Right atrium auricular region (tissue), 2 donors: ENCODE data around the gene VPS33B. TPM values are rescaled to one million over a fixed set of nuclear protein-coding genes. Genes with fewer than 3 reads are reported as not detected.

Source experiments
- DNase-seq: peaks from one replicate; pipeline ENCODE4 v3.0.0-alpha.2; 2019; ENCODE audit warnings: low spot score
- H3K27ac ChIP-seq, 2 donors: fragments of 200-600 bp; sonication (generic); 1 replicate in 1 of 2; 2 replicates in 1 of 2; pipeline ENCODE4 v1.5.1; 2016 to 2019
- H3K27me3 ChIP-seq, 2 donors: fragments of 200-600 bp; sonication (generic); one replicate each; pipeline versions ENCODE4 v1.5.1 to v1.6.0; 2017 to 2019
- H3K36me3 ChIP-seq: fragments of 200-600 bp; sonication (generic); one replicate; pipeline ENCODE4 v1.5.1; 2016
- H3K4me1 ChIP-seq, 2 donors: fragments of 200-600 bp; sonication (generic); one replicate each; pipeline versions ENCODE4 v1.5.1 to v1.6.0; 2017 to 2019
- H3K4me3 ChIP-seq, 2 donors: fragments of 200-600 bp; sonication (generic); 1 replicate in 1 of 2; 2 replicates in 1 of 2; pipeline ENCODE4 v1.5.1; 2017 to 2019; ENCODE audit warnings: mild to moderate bottlenecking in 1 of 2, moderate library complexity in 1 of 2
- H3K9me3 ChIP-seq, 2 donors: fragments of 200-600 bp; sonication (generic); one replicate each; pipeline ENCODE4 v1.5.1; 2019
- total RNA-seq, 2 donors: library from RNA; depleted of rRNA; stranded (reverse); fragments of >200 nt; gene quantifications; one replicate each; pipeline ENCODE4 v1.1.0, GENCODE V29; 2016
- TF ChIP-seq, protein P1 (sequence below), 2 donors: fragments of 200-600 bp; sonication (generic); IDR thresholded peaks; one replicate each; pipeline ENCODE4 v1.5.1; 2019; ENCODE audit warnings: antibody characterized with exemption in 2 of 2

The VPS33B gene
- total RNA-seq, 2 donors from 2014 or later: 5.8 to 6.1 TPM

GRCh38 chr15:90949979-90950675 is 72.3 kb downstream of the VPS33B start:
- no peaks in the 10 kb centered on the region for H3K9me3 ChIP-seq
- no peak overlapping the region for H3K4me3 ChIP-seq
- H3K27ac ChIP-seq: no peak overlapping the region
- TF ChIP-seq, protein P1, sequence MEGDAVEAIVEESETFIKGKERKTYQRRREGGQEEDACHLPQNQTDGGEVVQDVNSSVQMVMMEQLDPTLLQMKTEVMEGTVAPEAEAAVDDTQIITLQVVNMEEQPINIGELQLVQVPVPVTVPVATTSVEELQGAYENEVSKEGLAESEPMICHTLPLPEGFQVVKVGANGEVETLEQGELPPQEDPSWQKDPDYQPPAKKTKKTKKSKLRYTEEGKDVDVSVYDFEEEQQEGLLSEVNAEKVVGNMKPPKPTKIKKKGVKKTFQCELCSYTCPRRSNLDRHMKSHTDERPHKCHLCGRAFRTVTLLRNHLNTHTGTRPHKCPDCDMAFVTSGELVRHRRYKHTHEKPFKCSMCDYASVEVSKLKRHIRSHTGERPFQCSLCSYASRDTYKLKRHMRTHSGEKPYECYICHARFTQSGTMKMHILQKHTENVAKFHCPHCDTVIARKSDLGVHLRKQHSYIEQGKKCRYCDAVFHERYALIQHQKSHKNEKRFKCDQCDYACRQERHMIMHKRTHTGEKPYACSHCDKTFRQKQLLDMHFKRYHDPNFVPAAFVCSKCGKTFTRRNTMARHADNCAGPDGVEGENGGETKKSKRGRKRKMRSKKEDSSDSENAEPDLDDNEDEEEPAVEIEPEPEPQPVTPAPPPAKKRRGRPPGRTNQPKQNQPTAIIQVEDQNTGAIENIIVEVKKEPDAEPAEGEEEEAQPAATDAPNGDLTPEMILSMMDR (IDR thresholded peaks at IDR 0.05): no peak
- H3K27me3 ChIP-seq: no peaks in the 10 kb centered on the region
- DNase-seq: no peak
- peaks cover 75% of the 10 kb centered on the region for H3K36me3 ChIP-seq
- H3K4me1 ChIP-seq: peaks cover 0 to 3% of the 10 kb centered on the region in 2 donors

Other genes with a start within 250 kb of the VPS33B start
- gene FURIN, start 154.0 kb downstream of the VPS33B start, total RNA-seq: 10 to 100 TPM; 57.1 to 82.8 TPM
- 10 to 100 TPM in 1 of 2 donors, 1 to 10 TPM in 1; 9.3 to 14.9 TPM for gene FES, start 138.1 kb downstream of the VPS33B start, total RNA-seq
- 10 to 100 TPM; 41.7 to 42.3 TPM for gene MAN2A2, start 119.3 kb downstream of the VPS33B start, total RNA-seq
- gene HDDC3, start 90.0 kb downstream of the VPS33B start, total RNA-seq: 10 to 100 TPM; 14.9 to 17.9 TPM
- 10 to 100 TPM; 17.4 to 19.0 TPM for gene UNC45A, start 87.3 kb downstream of the VPS33B start, total RNA-seq
- gene RCCD1, start 67.7 kb downstream of the VPS33B start, total RNA-seq: 1 to 10 TPM; 6.8 to 9.5 TPM
- gene PRC1, start 28.1 kb downstream of the VPS33B start, total RNA-seq: 10 to 100 TPM in 1 of 2 donors, 1 to 10 TPM in 1; 4.8 to 12.9 TPM
- under 1 TPM; 0.24 to 0.56 TPM for gene SV2B, start 77.7 kb upstream of the VPS33B start, total RNA-seq